Stimulated activated naive CD4-positive, alpha-beta T cell treated with Interleukin-2 at 50 U/mL for 16 hours (primary cell): Measurements from ENCODE around the gene ROGDI.
A peak's percentile ranks its signal among the peaks of the same experiment; 100 is the strongest.

Experiments
- DNase-seq: peaks from one replicate; lab custom pipeline; 2025; lab: John Stamatoyannopoulos, UW

Gene ROGDI

DNA sequence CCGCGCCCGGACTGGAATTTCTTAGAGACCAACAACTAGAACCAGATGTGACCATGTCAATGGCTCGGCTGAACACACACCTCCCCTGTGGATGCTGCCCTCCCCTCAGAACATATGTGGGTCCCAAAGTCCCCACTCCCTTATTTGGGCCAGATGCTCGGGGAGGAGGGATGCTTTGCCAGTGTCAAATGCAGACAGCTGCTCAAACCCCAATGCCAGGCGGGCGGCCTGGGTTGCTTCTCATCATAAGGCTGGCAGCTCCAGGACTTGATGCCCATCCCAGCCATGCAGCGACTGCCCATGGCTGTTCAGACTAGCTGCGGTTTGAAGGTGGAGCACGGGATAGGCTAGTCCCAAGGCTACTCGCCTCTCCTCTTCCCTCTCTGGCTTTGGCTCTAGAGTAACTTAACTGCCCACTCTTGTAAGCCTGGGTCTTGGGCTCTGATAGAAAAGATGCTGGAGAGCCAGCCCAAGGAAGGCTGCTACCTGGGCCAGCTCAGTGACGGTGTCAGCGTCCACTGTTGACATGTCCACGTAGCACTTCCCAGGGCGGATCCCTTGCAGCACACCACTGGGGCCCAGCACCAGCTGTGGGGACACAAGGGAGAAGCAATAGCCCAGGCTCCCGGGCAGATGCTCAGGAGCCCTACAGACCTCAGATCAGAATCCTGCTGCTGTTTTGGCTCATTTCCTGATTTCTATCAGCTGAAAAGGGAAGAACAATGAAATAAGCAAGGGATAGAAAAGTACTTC, 11.0 kb upstream of the ROGDI start:
- no peak for DNase-seq

DNA sequence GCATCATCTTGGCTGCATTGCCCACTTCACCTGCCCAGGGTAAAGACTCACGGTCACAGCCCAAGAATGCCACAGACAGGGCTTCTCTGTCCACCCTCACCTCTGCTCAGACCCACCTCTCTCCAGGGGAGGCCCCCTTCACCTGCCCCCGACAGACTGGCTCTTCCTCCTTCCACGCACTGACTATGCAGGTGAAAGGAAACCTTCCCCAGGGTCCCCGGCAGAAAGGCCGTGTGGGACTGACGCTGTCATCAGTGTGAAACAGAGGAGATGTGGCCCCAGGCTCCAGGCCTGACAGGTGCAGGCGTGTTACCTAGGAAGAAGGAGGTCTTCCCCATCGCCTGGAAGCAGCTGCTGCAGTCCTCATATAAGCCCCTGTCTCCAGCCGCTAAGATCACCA, 9.3 kb upstream of the ROGDI start:
- no peak for DNase-seq

- DNase-seq: no peak
Observed at GRCh38 chr16:4811242-4811641, 8.8 kb upstream of the ROGDI start.

DNA sequence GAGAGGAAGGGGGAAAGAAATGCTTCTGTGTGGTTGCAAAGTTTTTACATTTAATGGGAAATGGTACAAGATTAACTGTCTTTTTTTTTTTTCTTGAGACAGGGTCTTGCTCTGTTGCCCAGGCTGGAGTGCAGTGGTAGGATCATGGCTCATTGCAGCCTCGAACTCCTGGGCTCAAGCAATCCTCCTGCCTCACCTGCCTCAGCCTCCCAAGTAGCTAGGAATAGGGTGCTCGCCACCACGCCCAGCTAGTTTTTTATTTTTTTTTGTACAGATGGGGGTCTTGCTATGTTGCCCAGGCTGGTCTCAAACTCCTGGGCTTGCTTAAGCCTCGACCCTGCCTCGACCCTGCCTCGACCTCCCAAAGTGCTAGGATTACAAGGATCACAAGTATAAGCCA, 3.8 kb upstream of the ROGDI start:
- no peak for DNase-seq

- DNase-seq: no peak
Observed at GRCh38 chr16:4805231-4805630, 2.8 kb upstream of the ROGDI start.

GRCh38 chr16:4803898-4804762, 1.7 kb upstream of the ROGDI start:
- no peak for DNase-seq

DNA sequence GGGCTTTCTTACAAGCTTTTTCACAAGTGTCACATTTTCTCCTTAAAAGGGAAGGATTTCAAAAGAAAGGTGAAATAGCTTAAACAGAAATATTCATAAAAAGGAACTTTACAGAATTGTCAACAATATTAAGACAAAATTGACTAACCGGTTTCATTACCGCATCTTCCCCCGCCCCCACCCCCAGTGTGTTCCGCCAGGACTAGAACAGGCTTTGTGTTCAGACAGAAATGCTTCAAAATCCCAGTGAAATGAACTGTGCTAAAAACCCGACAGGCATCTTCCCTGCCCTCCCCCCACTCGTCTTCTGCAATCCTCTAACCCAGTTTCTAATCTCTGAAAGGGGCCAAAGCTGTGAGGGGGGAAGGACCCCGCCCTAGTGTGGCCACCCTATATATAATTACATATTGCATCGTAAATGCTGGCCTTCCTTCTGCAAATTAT, 990 bp upstream of the ROGDI start:
- no peak for DNase-seq

DNA sequence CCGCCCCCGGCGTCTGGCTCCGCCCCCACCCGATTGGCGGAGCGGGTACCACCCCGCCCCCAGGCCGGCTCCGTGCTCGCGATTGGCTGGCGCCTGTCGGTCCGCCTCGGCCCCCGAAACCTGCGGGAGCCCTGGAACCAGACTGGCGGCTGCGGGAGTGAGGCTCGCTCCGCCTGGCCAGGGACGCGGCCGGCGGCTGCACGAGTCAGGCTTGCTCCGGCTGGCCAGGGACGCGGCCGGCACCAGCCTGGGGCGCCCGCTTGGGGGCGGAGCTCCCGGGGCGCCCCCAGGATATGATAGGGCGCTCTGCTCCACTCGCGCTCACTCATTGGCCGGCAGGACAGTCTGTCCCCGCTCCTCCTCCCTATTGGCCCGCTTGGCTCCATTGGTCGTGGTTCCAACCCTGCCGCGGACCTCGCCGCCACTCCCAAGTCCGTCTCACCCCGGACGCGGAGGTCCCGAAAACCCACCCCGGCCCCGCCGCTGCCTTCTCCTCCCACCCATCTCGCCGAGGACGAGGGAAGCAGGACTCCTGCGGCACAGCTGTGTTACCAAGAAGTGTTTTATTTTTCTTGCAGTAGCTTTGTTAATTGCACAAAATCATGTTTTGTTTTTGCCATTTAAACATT, 340 bp upstream of the ROGDI start:
- peak; percentile 85 for DNase-seq

DNA sequence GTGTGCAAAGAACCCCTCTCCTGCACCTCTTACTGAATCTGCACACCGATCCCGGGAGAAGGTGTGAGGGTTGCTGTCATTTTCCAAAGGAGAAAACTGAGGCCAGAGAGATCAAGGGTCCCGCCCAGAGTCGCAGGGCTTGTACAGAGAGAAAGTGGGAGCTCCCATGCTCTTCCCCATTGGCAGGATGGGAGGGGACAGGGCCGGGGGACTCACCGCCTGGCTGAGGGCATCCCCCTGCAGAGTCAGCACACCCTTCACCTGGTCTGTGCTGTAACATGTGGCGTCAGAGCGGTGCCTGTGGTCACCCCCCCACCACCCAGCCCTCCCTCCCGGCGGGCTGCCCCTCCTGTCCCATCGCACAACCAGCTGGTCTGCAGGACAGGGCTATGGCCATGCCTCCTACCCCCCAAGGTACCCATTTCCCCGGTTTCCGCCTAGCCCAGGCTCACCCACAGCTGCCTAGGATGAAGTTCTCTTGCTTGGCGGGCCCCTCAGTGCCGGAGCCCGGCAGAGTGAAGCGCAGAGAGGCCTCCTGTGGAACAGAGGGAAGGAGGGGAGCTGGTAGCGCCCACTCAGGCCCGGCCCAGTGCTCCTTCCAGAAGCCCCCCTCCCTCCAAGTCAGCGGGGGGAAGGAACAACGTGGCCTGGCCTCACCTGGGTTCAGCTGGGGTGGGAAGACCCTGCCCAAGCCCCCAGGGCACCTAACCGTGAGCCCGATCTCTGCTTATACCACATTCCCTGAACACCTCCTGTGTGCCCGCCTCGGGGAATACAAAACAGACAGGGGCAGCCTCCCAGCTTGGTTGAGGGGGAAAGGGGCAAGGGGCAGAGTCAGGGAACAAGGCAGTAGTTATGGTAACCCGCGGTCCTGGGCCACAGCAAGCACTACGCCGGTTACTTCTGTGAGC, 1.1 kb downstream of the ROGDI start:
- no peak for DNase-seq

DNA sequence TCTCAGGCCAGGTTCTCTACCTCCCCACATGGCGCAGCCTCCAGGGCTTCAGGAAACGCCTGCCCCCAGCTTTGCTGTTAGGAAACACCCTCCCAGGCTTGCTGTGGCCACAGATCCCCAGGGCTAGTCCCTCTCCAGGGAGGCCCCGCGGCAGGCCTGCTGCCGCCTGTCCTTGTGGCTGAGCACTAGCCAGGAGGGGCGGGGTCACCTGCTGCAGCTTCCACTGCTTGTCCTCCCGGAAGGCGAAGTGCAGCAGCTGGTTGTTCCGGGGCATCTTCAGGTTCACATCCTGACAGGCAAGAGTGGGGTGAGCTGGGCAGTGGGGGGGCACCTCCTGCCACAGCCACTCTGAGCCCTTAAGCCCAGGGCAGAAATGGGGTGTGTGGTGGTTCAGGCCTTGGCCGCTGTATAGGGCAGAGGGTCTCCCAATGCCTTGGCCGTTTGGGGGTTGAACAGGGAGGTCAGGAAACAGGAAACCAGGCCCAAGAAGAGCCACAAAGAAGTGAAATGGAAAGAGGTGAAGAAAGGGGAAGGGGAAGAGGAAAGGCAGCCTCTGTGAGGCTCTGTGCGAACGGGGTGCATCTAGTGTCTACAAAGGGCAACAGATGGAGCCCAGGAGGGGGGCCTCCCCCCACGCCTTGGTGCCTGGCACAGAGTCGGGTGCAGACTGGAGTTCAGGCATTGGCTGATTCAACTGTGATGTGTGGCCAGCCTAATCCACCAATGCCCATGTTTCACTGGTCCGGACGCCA, 2.0 kb downstream of the ROGDI start:
- DNase-seq: no peak

- DNase-seq: no peak
Observed at GRCh38 chr16:4799171-4799855, 3.1 kb downstream of the ROGDI start.

- DNase-seq: no peak
Observed at GRCh38 chr16:4798456-4798855, 4.0 kb downstream of the ROGDI start.

- DNase-seq: no peak
Observed at GRCh38 chr16:4797805-4798252, 4.6 kb downstream of the ROGDI start.

- no peak for DNase-seq
Observed at GRCh38 chr16:4796982-4797804, 5.2 kb downstream of the ROGDI start.

DNA sequence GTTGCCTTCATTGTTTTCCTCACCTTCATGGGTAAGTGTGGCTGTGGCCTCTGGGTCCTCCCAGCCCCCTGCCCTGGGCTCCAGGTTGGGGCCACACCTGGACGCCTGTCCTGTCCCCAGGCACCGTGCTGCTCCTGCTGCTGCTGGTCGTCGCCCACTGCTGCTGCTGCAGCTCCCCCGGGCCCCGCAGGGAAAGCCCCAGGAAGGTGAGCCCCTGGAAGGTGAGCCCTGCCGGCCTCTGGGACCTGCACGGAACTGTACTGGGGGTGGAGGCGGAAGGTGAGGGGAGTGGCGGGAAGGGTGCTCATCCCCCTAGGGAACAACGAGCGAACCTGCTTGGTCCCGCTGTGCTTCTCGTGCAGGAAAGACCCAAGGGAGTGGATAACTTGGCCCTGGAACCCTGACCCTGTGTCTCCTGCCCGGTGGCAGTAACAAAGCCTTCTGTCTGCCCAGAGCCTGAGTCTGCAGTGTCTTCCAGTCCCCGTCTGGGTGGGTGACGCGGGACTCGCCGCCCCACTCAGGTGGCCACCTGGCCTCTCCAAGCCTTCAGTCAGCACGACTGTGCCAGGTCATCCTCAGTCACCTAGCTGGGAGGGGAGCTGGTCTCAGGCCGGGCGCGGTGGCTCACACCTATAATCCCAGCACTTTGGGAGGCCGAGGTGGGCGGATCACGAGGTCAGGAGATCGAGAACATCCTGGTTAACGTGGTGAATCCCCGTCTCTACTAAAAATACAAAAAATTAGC, 6.4 kb downstream of the ROGDI start:
- DNase-seq: no peak

DNA sequence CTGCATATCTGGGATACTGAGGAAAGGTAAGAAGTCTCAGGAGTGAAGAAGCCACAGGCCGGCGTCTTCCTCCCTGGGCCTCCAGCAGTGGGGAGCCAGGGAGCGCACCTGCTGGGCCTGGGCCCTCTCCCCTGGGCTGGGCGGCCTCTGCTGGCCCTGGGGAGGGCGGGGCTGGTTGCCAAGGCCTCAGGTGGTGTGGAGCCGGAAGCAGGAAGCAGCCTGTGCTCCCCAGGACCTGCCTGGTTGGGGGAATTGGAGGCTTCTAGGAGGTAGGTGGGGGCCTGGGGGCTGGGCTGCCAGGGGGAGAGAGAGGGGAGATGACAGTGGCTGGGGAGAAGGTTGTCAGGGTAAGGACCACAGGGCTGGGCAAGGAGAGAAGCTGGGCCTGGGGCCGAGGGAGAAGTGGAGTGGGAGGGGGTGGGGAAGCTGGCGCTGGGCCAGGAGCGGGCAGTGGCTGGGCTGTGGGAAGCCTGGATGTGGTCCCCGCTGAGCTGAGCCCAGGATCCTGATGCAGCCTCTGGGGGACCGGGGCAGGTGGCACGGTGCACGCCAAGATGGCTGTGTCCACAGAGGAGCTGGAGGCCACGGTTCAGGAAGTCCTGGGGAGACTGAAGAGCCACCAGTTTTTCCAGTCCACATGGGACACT, 7.1 kb downstream of the ROGDI start, which contains the start of gene SMIM22:
SMIM22 (plus strand) TSS at position 189 of the 647 bp plus-strand sequence; CDS start at position 555, 366 bp downstream.
- no peak for DNase-seq

DNA sequence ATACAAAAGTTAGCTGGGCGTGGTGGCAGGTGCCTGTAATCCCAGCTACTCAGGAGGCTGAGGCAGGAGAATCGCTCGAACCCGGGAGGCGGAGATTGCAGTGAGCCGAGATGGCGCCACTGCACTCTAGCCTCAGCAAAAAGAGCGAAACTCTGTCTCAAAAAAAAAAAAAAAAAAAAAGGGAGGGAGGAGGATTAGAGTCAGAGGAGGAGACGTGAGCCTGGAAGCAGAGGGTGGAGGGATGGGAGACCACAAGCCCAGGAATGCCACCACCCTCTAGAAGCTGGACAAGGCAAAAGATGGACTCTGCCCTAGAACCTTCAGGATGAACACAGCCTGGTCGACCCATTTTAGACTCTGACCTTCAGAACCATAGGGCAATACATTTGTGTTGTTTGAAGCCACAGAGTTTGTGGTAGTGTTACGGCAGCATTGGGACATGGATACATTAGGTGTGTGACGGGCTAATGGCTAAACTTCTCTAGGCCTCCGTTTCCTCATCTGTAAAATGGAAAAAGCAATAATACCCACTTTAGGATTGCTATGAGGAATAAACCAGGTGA, 9.4 kb downstream of the ROGDI start:
- DNase-seq: no peak

GRCh38 chr16:4790871-4791270, 11.6 kb downstream of the ROGDI start:
- no peak for DNase-seq
